ENCODE measurements around the gene PER1.

The PER1 gene, protein sequence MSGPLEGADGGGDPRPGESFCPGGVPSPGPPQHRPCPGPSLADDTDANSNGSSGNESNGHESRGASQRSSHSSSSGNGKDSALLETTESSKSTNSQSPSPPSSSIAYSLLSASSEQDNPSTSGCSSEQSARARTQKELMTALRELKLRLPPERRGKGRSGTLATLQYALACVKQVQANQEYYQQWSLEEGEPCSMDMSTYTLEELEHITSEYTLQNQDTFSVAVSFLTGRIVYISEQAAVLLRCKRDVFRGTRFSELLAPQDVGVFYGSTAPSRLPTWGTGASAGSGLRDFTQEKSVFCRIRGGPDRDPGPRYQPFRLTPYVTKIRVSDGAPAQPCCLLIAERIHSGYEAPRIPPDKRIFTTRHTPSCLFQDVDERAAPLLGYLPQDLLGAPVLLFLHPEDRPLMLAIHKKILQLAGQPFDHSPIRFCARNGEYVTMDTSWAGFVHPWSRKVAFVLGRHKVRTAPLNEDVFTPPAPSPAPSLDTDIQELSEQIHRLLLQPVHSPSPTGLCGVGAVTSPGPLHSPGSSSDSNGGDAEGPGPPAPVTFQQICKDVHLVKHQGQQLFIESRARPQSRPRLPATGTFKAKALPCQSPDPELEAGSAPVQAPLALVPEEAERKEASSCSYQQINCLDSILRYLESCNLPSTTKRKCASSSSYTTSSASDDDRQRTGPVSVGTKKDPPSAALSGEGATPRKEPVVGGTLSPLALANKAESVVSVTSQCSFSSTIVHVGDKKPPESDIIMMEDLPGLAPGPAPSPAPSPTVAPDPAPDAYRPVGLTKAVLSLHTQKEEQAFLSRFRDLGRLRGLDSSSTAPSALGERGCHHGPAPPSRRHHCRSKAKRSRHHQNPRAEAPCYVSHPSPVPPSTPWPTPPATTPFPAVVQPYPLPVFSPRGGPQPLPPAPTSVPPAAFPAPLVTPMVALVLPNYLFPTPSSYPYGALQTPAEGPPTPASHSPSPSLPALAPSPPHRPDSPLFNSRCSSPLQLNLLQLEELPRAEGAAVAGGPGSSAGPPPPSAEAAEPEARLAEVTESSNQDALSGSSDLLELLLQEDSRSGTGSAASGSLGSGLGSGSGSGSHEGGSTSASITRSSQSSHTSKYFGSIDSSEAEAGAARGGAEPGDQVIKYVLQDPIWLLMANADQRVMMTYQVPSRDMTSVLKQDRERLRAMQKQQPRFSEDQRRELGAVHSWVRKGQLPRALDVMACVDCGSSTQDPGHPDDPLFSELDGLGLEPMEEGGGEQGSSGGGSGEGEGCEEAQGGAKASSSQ (N-terminal part only)

DNA sequence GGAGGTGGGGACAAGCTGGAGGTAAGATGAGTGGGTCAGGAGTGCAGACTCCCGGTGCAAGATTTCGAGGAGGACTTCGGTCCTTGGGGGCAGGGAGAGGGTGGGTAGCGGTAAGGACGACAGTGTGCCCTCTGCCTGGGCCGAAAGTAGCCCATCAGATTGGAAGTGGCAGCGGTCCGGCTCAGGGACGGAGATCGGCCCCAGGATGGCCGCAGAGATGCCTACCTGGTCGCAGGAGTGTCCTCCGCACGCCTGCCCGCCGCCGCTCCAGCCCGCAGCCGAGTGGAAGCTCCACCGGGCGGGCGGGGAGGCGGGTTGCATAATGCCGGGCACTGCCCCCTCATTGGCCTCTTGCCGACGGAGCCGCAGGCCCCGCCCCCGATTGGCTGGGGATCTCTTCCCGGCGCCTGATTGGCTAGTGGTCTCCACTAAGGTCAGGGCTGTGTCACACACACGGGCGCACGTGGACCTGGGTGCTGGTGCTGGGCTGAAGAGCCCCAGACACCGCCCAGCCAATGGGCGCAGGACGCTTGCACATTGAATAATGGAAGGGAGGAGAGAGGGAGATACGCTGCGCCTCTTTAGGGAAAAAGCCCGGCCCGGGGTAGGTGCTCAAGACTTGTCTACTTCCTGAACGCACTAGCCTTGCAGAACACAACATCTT, at the start of gene PER1:
Gene PER1 (minus strand): TSS at position 293 of the 664 bp plus-strand sequence. CDS start 1,698 bp downstream, outside the sequence.
- DNase-seq (ENCODE audit: low read depth in 2 of 2), result peak; percentile 70 to 84

DNA sequence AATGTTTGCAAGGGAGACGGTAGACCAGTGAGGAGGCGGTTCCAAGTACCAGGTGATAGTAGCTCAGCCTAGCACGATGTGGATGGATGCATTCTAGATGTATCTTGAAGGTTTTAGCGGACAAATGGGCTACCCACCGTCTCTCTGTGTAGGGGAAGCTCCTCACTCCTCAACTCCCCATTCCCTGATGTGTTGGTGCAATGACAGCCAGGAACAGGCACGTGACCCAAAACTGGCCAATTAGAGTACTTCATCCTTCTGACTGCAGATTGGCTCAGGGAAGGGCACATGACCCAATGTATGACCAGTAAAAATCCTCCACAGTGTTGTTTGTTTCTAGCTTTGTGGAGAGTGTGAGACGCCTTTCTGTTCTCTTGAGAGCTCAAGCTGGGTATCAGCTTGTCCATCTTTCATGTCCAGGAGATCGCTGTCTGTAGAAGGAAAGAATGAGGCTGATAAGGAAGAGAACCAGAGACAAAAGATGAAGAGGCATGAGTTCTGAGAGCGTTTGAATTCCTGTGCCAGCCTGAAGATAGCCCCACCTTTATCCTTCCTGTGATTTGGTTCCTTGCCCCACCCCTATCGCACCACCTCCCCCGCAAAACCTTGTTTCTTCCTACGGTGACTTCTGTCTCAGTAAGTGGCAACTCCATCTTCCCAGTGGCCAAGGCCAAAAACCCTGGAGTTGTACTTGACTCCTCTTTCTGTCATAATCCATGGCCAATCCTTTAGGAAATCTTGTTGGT, 40.0 kb upstream of the PER1 start:
- DNase-seq (ENCODE audit: low read depth in 2 of 2), result no peak

DNA sequence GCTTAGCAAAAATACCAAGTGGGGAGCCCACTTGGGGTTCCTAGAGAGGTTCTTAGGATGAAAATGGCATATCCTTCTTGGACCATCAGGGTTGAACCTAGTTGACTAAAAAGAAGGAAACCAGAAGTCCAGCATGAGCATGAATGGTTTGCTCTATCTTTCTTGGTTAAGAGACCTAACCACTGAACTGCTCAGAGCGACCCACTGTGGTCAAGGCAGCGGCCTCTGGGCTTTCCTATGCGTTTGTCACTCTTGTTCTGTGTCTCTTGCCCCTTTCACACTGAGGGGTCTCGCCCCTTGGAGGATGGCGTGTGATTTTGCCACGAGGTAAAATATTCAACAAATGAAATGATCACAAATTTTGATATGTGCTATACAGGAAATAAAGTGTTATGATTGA, 38.3 kb upstream of the PER1 start:
- no peak for DNase-seq (ENCODE audit: low read depth in 2 of 2)

DNA sequence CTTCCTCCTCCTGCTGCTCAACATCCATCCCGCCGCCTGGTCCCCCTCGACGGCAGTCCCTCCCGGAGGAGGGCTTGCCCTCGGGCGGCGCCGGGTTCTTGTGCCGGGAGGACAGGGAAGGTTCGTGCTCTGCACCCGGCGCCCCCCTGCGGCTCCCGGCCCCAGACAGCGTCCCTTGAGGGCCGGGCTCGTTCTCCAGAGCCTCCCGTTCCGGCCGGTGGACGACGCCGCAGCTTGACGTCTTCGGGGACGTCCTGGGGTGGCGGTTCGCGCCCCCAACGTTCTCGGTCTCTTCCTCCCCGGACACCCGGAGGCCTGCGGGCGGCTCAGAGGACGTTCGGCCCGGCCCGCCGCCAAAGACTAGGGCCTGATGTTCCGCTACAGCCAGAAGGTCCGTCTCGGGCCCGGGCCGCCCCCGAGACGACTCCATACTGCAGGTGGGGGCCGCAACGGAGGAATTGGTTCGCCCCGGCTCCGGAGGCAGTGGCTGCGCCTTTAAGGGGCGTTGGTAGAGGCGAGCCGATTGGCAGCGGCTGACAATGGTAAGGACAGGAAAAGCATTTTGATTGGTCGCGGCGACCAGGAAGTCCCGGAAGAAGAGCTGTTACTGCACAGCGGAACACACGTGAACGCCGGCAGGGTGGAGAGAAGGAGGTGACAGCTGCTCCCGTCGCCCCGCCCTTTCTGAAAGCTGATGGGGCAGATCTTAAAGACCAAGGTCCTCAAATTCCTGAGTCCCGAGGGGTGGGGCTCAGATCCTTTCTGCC, 37.7 kb upstream of the PER1 start, which contains the start of gene BORCS6:
Gene BORCS6 (minus strand): TSS at position 470 of the 767 bp plus-strand sequence. CDS start 40 bp downstream, at position 430.
- DNase-seq (ENCODE audit: low read depth in 2 of 2), result peak; percentile 94

DNA sequence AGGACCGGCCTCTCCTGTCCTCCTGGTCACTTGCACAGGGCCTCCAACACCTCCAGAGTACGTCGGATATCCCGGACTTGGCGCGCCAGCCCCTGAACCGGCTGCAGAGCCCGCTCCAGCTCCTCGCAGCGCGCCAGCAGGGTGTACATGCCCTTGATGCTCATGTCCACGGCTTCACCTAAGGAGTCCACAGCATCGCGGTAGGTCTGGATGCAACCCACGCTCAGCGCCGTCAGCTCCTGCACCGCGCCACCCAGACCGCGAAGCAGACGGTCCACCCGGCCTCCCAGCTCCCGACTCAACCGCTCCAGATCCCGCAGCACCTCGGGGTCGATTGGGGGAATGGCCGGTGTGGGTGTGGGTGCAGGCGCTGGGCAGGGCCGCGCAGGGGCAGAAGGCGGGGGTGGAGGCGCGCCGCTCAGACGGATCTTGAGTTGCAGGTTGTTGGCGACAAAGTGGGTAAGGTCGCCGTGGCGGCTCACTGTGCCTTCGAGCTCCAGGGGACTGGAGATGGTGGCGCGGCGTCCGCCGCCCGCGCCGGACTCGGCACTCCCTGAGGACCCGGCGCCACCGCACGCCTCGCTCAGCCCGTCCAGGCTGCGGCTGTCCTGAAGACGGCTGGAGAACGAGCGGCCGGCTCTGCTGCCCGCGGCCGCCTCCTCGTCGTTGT, 37.0 kb upstream of the PER1 start:
- no peak for DNase-seq (ENCODE audit: low read depth in 2 of 2)

DNA sequence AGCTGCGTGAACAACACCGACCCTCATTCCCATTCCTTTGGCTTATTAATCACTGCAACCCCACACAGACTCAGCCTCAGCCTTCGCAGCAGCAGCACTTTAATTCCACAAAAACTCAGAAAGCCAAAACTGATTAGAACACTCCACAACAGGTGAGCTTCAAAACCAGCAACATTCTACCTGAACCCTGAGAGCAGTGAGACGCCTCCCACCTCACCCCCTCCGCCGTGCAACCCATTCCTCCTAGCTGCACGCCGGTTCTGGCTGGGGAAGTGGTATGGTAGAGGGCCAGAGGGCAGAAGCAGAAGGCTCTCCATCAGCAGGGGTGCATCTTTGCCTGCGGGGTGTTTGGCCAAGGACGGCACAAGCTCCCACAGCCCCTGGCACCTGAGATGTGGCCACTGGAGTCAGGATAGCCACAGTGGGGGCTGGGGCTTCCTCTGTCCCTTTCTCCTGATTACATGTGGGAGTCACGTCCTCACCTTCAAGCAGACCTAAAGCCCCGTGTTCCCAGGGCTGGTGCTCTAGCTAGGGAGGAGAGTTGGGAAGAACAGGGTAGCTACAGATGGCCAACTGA, 36.1 kb upstream of the PER1 start:
- DNase-seq (ENCODE audit: low read depth in 2 of 2), result no peak

DNA sequence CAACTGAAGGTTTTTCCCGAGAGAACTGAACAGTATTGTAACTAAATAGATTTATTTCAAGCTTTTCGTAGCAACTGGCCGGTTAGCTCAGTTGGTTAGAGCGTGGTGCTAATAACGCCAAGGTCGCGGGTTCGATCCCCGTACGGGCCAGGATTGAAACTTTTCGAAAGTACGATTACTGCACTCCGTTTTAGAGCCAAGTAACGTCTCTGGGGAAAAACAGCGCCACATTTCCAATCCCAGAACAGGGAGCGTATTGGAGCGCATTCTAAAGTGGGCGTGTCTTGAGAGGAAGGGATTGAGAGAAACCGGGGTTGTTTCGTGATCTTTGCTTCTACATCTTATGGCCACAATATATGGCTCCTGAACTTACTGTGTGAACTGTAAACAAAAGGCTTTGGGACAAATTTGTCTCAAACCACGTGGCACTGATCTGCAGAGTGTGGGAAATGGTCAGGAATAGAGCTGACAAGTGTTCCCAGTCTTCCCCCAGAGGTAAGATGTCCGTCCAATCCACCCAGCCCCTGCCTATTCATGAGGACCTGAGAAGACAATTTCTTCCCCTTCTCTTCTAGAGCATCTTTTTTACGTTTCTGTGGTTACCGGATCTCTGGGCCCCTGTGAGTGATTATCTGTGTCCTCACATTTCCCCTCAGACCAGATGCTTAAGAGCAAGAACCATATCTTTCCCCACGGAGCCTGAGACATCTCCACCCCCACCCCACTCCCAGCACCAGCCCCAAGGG, 35.5 kb upstream of the PER1 start:
- peak; percentile 81 to 90 for DNase-seq (ENCODE audit: low read depth in 2 of 2)

DNA sequence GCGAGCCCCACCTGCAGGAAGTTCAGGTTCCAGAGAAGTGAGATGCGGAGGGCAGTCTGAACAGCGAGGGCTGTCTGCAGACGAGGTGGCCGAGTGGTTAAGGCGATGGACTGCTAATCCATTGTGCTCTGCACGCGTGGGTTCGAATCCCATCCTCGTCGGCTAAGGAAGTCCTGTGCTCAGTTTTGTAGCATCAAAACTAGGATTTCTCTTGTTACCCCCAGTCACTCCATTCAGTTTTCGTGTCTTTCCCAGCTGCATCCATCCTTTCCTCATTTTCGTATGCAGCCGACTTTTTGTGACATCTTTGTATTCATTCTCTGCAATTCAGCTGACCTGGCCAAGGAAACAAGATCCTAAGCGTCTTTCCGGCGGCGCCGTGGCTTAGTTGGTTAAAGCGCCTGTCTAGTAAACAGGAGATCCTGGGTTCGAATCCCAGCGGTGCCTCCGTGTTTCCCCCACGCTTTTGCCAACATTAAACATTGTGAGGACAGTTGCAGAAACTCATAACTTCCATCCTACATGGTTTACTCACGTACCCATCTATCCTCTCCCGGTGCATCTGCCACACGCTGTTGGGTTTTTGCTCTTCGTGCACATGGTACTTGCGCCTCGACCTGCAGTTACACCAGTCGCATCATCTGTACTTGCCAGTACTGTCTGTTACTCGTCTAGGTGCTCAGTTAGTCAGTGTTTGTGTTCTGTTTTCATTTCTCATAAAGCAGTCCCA, 34.7 kb upstream of the PER1 start:
- peak; percentile 80 to 91 for DNase-seq (ENCODE audit: low read depth in 2 of 2)

DNA sequence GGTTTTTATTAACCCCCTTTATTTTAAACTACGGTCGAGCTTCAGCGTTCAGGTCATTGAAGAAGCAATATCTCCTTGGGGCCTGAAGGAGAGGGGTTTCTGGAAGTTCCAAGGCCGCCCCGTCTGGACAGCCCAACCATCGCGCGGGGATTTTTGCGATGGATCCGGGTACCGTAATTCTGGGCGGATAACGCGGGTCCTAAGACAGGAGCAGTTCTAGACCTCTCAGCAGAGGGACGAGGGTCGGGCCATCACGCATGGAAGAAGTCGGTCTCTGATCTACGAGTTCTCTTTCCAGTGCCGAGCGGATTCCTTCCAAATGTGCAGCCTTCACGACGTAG, 34.2 kb upstream of the PER1 start:
- no peak for DNase-seq (ENCODE audit: low read depth in 2 of 2)

DNA sequence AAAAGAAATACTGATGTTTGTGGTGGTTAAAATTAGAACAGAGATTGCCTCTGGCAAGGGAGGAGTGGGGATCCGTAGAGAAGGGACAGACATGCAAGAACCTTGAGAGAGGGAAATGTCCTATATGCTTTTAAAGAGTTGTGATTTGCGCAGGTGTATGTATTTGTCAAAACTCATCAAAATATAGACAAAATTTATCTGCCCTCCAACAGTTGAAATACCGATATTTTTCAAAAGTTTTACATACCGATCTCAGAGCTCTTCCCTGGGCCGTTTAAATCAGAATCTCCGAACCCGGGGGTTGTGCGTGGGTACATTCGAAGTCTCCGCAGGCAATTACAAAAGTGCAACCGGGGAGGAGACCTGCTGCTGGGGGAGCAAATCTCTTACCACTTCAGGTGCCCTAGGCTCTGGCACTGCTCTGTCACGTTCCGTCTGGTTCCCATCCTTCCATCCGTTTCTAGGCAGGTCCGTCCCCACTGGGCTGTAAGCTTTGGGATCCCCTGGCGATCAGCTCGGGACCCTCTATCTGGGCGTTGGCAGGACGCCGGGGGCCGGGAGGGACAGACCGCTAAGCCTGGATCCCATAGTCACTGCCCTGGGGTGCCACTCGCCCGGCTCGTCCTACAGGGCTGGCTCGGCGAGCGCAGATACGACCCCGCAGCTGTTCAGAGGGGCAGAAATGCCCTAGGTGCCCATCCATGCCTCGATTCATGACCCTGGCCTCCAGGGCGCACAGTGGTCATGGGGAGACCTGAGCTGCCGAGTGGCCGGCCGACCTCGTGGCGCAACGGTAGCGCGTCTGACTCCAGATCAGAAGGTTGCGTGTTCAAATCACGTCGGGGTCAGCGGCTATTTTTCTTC, 33.6 kb upstream of the PER1 start:
- peak; percentile 79 to 81 for DNase-seq (ENCODE audit: low read depth in 2 of 2)

DNA sequence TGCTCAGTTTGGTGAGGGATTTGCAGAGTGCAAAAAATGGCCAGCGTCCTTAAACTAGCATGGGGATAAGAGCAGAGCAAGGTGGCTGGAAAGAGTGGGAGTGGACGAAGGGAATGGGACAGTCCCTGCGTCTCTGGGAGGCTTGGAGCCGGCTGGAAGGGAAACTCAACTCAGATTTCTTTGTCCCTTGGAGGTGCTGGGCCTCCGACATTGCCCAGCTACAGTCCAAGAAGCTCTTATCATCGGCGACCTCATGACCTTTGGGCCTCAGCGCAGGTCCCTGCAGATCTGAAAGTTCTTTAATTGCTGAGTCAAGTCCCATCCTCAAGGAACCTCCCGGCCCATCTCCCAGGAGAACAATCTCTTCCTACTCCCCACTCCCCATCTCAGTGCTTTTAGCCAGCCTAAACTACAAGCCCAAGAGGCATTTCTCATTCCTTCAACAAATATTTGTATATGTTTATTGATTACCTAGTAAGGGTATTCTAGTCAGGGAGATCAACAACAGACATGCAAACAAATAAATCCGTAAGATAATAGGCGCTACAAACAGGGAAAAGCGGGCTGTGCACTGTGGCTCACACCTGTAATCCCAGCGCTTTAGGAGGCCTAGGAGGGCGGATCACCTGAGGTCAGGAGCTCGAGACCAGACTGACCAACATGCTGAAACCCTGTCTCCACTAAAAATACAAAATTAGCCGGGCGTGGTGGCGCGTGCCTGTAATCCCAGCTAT, 25.0 kb upstream of the PER1 start:
- DNase-seq (ENCODE audit: low read depth in 2 of 2), result no peak

DNA sequence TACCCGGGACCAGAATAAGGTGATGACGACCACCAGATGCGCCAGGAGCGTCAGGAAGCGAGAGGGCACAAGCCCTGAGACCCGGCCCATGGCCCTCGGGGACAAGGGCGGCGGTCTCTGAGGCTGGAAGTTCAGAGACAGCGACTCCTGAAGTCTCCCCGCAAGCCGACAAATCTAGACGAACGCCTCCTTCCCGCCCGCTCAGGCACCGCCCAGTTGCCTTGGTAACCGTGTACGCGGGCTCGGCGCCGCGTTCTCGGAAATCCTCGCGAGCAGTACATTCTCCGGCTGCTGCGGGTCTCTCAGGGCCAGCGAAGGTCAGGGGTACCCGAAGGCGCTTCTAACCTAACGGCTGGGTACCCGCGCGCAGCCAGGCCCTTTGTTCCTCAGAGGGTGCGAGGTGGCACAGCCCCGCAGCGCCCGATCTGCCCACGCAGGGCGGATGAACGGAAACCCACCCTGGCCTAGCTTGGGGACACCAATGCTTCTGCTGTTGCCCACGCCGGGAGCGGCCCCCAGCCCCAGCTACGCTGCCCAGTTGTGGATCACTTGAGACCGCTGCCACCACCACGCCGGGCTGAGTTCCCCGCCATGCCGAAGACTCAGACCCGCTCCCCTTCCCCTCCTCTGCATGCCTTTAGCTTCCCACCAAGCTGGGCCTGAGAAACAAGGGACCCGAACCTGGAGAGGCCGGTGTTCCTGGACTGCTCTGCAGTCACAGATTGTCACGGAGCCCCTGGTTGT, 24.2 kb upstream of the PER1 start, which contains the start of gene TMEM107:
Gene TMEM107 (minus strand): TSS at position 184 of the 744 bp plus-strand sequence. CDS start 94 bp downstream, at position 90.
- DNase-seq (ENCODE audit: low read depth in 2 of 2), result peak; percentile 70 to 78

DNA sequence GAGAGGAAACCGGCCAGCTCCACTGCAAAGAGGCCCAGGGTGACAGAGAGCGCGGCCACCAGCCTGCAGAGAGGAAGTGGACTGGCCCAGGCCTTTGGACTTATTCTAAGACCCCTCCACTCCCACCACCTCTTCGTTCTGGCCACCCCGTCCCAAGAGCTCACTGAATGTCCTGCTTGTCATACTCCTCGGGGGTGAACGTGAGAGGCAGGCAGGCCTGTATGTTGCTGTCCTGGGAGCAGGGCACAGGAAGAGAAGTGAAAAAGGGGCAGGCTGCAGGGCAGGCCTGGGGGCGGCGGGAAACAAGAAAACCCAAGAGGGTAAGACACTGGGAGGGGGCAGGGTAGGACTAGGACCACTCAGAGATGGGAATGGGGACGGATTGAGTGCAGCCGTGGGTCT, 23.6 kb upstream of the PER1 start:
- no peak for DNase-seq (ENCODE audit: low read depth in 2 of 2)

DNA sequence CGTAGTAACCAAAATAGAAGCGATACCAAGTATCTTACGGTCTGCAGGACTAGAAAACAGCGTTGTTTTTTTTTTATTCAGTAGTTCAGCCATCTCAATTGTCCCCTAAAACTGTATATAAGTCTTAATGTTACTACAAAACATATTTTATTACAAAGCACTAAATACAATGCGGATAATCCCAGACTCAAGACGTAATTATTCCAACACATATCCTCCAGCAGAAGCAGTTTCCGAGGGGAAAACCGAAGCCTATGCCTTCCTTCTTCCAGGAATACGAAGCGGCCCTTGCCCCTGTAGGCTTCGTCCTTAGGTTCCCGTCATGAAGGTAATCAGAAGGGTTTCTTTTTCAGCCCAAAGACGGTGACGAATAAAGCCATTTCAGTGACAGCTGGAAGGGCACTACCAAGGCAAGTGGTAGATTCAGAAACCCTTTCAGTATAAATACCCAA, 21.7 kb upstream of the PER1 start:
- DNase-seq (ENCODE audit: low read depth in 2 of 2), result no peak
